MM.1S (cell line): ENCODE measurements around the gene F7.

Source experiments
- EZH2 ChIP-seq: fragments of 300-600 bp; sonication (generic); optimal IDR thresholded peaks from 2 replicates; pipeline ENCODE3; 2017; ENCODE audit warnings: low read depth, mild to moderate bottlenecking, antibody characterized with exemption, low read length, mixed read lengths
- EZH2phosphoT487 ChIP-seq: fragments of 300-600 bp; sonication (generic); IDR thresholded peaks from 2 replicates; pipeline ENCODE4 v1.6.1; 2018; ENCODE audit warnings: antibody characterized with exemption, low read length
- TF ChIP-seq, protein P1 (sequence below): fragments of 300-600 bp; sonication (generic); IDR thresholded peaks from 2 replicates; pipeline ENCODE4 v1.5.1; 2016; ENCODE audit warnings: antibody characterized with exemption, low read length, mixed read lengths

DNA sequence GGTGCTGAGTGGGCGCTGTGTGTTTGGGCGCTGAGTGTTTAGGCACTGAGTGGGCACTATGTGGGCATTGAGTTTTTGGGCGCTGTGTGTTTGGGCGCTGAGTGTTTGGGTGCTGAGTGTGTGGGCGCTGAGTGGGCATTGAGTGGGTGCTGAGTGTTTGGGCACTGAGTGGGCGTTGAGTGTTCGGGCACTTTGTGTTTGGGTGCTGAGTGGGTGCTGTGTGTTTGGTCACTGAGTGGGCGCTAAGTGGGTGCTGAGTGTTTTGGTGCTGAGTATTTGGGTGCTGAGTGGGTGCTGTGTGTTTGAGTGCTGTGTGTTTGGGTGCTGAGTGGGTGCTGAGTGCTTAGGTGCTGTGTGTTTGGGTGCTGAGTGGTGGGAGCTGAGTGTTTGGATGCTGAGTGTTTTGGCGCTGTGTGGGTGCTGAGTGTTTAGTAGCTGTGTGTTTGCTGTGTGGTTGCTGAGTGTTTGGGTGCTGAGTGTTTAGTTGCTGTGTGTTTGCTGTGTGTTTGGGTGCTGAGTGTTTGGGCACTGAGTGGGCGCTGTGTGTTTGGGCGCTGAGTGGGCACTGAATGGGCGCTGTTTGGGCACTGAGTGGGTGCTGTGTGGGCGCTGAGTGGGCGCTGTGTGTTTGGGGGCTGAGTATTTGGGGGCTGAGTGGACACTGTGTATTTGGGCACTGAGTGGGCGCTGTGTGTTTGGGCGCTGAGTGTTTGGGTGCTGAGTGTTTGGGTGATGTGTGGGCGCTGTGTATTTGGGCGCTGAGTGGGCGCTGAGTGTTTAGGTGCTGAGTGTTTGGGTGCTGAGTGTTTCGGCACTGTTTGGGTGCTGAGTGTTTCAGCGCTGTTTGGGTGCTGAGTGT, 47.2 kb upstream of the F7 start:
- TF ChIP-seq, protein P1, sequence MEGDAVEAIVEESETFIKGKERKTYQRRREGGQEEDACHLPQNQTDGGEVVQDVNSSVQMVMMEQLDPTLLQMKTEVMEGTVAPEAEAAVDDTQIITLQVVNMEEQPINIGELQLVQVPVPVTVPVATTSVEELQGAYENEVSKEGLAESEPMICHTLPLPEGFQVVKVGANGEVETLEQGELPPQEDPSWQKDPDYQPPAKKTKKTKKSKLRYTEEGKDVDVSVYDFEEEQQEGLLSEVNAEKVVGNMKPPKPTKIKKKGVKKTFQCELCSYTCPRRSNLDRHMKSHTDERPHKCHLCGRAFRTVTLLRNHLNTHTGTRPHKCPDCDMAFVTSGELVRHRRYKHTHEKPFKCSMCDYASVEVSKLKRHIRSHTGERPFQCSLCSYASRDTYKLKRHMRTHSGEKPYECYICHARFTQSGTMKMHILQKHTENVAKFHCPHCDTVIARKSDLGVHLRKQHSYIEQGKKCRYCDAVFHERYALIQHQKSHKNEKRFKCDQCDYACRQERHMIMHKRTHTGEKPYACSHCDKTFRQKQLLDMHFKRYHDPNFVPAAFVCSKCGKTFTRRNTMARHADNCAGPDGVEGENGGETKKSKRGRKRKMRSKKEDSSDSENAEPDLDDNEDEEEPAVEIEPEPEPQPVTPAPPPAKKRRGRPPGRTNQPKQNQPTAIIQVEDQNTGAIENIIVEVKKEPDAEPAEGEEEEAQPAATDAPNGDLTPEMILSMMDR, result no peak
- no peak for TF ChIP-seq EZH2phosphoT487
- TF ChIP-seq EZH2, result no peak
